ENCODE results near the gene CZIB.
"Not testable (repeated sequence)": the region's sequence is repeated elsewhere in the genome, so short reads cannot be mapped to it uniquely, and the experiment has no call there.

Gene CZIB

DNA sequence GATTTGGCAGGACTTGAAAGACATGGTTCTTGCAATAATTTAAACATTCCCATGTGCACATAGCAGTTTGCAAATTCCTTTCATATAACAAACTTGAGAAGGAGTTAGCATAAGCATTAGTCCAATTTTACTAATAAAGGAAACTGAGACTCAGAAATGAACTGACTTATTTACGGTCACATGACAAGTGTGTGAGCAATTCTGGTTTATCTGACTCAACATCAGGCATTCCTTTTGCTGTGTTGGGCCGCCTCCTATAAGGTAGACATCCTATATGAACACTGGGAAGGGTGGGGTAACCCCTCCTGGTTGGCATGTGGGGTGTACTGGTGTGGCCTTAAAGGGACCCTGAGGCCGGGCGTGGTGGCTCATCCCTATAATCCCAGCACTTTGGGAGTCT lies 32.3 kb downstream of the CZIB start:
- no peak for DNase-seq

GRCh38 chr1:53187401-53187800 lies 33.0 kb downstream of the CZIB start:
- no peak for DNase-seq

DNA sequence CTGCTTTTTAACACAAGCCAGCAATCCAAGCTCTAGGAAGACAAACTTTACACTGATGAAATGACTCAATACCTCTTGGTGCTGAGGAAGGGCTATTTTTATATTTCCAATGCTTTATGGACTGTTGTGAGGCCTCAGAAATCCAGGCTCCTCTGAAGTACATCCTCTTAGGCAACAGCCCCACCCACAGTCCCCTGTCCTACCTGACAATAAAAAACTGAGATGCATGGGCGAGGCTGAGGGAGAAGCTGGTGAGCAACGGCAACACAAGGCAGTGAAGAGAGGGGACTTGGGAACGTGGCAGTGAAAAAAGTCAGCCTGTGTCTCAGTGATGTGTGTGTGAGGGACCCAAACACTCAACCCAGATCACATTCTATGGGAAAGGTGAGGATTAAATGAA lies 33.9 kb downstream of the CZIB start:
- no peak for DNase-seq

DNA sequence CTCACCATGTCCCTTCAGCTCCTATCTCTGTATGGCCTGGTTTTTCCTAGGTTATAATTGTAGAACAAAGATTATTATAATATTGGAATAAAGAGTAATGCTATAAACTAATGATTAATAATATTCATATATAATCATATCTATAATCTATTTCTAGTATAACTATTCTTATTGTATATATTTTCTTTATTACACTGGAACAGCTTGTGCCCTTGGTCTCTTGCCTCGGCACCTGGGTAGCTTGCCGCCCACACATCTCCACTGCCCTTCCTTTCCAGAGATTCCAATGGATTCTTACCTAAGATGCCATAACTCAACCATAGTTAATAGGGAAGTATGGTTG lies 34.5 kb downstream of the CZIB start:
- not testable (repeated sequence) for DNase-seq

DNA sequence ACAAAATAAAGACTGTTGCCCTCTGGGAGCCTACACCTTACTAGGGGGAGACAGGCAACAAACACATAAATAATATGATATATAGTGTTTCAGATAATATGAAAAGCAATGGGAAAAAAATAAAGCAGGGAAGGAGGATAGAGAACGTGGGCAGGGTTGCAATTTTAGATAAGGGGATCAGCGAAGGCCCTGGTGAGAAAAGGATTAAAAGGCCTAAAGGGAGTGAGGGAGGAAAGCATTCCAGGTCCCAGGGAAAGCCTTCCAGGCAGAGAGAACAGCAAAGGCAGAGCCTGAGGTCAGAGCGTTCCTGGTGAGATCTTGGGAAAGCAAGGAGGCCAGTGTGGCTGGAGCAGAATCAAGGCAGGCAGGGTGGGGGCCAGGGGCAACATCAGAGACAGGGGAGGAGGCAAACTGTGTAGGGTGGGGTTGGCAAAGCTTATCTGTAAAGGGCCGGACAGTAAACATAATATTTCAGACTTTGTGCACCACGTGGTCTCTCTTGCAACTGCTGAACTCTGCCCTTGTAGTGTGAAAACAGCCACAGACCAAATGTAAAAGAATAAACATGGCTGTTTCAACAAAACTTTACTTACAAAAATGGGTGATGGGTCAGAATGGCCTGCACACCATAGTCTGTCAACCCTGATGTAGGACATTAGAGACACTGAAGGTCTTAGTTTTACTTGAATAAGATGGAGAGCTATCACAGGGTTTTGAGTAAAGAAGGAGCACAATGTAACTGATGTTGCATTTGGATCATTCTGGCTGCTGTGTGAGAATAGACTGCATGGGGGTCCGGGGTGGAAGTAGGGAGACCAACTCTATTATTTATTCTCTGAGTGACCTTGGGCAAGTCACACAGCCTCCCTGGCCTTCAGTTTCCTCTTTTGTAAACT lies 37.1 kb downstream of the CZIB start:
- DNase-seq = no peak

- DNase-seq = no peak
Measured at GRCh38 chr1:53182716-53183094, 37.7 kb downstream of the CZIB start.

DNA sequence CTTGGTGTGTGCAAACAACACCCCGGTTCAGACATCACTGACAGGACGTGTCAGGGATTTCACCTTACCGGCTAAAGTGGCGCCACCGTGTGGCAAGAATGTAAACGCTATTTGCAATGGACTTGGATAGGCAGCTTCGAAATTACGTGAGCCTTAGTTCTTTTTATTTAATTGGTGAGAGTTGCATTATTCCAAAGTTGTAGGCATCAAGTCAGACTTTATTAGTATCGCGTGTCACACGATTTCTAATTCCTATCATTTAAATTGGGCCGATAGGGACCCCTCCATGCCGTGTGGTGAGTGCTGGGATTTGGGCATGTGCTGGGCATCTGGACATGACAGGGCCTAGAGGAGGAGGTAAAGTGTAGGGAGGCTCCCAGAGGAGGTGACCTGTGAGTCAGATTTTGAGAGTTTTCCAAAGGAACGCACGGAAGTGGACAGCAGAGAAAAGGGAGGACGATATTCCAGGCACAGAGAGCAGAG lies 38.3 kb downstream of the CZIB start:
- DNase-seq = peak; percentile 72

GRCh38 chr1:53180951-53181350 lies 39.5 kb downstream of the CZIB start:
- no peak for DNase-seq

- DNase-seq = no peak
Measured at GRCh38 chr1:53180226-53180625, 40.2 kb downstream of the CZIB start.

- DNase-seq = no peak
Measured at GRCh38 chr1:53176452-53177208, 43.8 kb downstream of the CZIB start.

DNA sequence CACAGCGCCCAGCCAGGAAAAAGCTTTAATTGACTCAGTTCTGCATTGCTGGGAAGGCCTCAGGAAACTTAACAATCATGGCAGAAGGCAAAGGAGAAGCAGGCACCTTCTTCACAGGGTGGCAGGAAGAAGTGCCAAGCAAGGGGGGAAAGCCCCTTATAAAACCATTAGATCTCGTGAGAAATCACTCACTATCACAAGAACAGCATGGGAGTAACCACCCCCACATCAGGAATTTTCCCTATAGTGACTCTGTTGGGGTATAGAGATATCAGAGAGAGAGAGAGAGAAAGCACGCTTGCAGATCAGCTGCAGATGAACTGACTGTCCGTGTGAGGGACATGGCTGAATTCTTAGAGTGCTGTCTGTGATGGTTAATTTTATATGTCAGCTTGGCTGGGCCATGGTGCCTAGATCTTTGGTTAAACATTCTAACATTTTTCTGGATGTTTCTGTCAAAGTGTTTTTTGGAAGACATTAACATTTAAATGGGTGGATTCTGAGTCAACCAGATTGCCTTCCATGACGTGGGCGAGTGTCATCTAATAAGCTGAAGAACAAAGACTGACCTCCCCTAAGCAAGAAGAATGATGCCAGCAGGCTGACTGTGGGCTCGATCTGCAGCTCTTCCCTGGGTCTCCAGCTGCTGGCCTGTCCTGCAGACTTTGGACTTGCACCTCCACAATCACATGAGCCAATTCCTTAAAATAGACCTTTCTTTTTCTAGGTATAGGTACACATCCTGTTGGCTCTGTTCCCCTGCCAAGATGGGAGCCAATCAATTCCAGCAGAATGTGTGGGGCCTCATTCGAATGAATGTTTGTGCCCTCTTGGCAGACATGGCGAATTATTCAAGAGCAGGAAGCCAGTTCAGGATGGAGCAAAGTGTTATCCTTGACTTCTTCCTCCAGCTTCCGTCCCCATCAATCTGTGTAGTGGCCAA lies 45.2 kb downstream of the CZIB start:
- no peak for DNase-seq

DNA sequence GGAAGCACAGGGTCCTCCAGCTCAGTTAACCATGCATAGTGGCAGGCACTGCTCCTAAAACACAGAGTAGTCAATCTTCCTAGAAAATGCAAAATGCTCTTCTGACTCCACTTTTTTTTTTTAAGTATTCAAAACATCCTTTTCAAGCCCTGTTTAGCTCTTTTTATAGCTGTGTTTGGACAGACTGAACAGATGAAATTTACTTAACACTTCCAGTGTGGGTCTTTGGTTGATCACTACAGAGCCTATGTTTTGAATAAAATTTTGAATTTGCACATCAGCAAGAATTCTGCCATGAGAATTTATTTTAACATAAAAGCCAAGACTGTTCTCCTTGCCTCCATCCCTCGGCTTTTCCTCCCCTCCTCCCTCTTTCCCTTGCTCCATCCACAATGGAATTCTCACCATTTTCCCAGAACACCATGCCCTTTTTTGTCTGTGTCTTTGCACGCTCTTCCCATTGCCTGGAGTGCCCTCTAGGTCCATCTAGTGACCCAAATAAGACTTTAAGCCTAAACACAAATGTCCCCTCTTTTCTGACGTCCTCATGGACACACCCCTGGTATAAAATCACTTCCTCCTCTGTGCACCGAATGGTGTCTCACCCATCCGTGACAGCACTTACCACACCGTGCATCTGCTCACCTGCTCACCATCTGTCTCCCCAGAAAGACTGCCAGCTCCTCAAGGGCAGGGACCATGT lies 47.9 kb downstream of the CZIB start:
- peak; percentile 28 for DNase-seq

- no peak for DNase-seq
Measured at GRCh38 chr1:53166912-53167311, 53.5 kb downstream of the CZIB start.

DNA sequence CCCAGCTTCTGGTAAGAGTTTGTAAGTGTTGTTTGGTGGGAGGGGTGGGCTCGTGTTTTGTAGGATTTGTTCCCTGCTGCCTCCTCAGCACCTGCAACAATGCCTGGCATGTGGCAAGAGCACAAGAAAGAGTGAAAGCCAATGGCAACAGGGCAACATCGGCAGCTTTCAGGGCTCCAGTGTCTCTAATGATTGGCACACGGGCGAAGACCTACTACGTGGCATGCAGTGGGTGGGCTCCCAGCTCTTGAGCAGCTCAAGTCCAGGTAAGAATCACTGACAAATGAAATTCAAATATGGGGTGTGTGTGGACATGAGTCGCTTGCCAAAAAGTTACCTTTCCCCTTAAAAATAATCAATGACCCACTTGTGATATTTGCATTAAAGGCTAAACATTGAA lies 54.1 kb downstream of the CZIB start:
- DNase-seq = no peak

GRCh38 chr1:53165408-53165961 lies 54.9 kb downstream of the CZIB start:
- DNase-seq = no peak

All from NCI-H2107 (cell line).